GM19467 (cell line): Measurements from ENCODE around the gene CD300C.
"Not testable (repeated sequence)": the region's sequence is repeated elsewhere in the genome, so short reads cannot be mapped to it uniquely, and the experiment has no call there.

ENCODE experiments used
- ATAC-seq: cut with Tn5 transposase; IDR thresholded peaks from one replicate; pipeline ENCODE4 v1.9.1; 2021; ENCODE audit warnings: mild to moderate bottlenecking, moderate library complexity; ENCODE audit not compliant: unreplicated experiment

Gene CD300C

GRCh38 chr17:74545843-74546230 is at the start of gene CD300C:
CD300C (minus strand) TSS chr17:74546115; CDS start chr17:74545782, 333 bp downstream.
- no peak for ATAC-seq

DNA sequence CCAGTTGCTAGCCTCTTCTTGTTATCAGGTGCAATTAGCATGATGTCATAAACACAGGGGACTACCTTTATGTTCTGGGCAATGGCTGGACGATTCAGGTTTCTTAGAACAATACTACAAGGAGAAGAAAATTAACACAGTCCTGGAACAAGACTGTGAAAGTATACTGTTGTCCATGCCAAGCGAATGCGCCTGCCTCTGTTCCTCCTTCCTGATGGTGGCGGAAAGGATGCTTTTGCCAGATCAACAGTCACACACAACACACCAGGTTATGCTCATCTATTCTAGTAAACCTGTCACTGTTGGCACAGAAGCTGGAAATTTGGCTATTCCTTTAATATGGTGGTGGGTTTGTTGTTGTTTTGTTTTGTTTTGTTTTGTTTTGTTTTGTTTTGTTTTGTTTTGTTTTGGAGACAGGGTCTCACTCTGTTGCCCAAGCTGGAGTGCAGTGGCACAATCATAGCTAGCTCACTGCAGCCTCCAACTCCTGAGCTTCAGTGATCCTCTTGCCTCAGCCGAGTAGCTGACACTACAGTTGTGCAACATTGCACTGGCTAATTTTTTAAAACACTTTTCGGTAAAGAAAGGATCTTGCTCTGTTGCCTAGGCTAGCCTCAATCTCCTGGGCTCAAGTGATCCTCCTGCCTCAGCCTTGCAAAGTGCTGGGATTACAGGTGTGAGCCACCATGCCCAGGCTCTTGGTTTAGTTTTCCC is 49.3 kb upstream of the CD300C start:
- no peak for ATAC-seq

DNA sequence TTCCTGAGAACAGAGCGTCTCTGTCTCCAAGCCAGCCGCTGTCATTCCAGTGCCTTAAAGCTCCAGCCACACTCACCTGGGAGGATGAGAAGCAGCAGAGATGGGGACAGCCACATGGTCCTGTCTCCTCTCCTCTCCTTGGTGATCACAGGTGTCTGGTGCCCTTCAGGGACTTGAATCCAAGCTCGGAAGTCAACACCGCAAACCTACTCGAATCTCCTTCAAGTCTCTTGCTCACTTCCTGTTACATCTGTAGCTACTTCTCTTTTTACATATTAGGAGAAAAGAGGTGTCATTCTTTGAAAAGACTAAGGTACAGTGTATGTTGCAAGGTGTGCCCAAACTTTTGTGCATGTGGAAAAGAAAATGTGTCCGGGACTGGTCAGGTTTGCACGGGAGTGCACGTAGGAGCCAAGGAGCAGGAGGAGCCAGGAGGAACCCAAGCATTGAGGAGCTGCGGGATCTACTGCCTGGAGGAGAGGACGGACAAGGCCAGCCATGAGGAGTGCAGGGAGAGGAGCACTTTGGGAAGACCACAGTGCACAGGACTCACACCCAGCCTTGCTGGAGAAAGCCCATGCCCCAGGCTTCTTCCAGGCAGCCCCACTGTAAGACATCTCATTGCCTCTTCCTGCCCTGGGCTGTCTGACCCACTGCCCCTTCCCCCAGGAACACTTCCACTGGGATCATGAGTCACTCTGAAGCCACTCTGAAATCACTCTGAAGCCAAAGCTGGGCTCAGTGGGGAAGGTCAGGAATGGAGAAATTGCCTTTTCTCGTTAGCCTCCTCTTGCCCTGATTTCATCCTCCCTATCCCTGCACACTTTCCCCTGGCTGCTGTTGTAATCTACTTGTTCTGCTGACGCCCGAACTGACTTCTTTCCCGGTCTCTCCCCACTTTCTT is 46.4 kb upstream of the CD300C start, which contains the start of gene CD300LD:
TSS of gene CD300LD (minus strand) at position 197 of the 904 bp plus-strand sequence. CDS start at position 116, 81 bp downstream.
- ATAC-seq, result no peak

- no peak for ATAC-seq
These were observed 45.6 kb upstream of the CD300C start for GRCh38 chr17:74591503-74591902.

GRCh38 chr17:74585711-74586110 is 39.8 kb upstream of the CD300C start:
- no peak for ATAC-seq

GRCh38 chr17:74584292-74585060 is 38.6 kb upstream of the CD300C start:
- ATAC-seq, result no peak

GRCh38 chr17:74582633-74583032 is 36.7 kb upstream of the CD300C start:
- ATAC-seq, result no peak

DNA sequence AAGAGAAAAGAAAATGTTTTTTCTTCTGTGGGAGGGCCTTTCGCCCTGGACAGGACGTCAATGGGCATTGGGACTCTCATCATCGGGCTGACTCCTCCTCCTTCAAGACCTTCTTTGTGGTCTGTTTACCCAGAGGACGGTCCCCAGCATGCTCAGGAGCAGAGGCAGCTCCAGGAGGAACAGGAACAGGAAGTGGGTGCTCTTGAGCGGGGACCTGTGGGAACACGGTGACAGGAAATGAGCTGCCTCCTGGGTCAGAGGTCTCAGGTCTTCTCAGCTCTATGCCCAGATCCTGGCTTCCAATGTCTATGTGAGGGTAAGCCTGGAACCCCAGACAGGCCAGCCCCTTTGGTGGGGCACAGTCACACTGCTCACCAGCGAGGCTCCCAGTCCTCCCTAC is 34.0 kb upstream of the CD300C start:
- ATAC-seq, result no peak

GRCh38 chr17:74578979-74579378 is 33.1 kb upstream of the CD300C start:
- ATAC-seq, result no peak

DNA sequence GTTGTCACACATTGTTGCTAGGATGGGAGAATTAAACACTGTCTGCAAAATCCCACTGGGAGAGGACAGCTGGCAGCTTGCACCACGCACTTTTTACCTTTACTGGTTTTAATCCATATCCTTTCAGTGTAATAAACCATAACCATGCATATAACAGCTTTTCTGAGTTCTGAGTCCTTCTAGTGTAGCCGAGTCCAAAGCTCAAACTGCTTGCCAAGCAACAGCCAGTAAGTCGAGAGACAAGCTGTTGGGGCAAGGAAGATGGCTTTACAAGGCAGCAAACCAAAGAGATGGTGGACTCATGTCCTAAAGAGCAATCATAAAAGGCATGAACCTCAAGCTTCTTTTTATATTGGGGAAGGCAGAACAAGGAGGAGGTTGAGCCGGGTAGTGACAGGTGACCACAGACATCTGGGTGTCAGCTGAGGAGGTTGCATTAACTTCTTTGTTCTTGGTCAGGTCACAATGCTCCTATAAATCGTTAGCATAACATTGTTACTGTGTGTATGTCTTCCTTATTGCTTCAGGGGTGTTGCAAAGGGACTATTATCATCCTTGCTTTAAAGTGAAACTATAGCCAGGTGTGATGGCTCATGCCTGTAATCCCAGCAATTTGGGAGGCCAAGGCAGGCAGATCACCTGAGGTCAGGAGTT is 28.7 kb upstream of the CD300C start:
- ATAC-seq, result no peak

DNA sequence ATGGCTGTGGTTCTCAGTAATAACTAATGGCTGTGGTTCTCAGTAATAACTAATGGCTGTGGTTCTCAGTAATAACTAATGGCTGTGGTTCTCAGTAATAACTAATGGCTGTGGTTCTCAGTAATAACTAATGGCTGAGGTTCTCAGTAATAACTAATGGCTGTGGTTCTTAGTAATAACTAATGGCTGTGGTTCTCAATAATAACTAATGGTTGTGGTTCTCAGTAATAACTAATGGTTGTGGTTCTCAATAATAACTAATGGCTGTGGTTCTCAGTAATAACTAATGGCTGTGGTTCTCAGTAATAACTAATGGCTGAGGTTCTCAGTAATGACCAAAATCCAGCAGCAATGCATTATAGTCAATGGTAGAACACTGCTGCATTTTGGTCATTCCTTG is 27.7 kb upstream of the CD300C start:
- not testable (repeated sequence) for ATAC-seq

DNA sequence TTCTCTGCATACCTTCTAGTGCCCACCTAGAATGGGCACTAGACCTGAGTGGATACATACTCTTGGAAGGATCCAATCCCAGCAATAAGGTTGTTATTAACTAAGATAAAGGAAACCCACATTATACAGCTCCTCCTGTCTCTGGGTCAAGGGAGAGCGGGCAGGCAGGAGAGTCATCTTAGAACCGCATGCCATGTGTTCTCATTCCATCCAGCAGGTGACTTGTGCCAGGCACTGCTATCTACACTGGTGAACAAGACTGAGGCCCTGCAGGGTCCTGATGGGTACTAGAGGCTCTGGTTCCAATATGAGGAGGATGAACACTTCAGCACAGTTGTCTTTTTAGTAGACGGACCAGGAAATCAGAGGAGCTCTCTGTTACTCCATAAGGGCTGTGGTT is 27.3 kb upstream of the CD300C start:
- no peak for ATAC-seq

- ATAC-seq, result no peak
These were observed 25.8 kb upstream of the CD300C start for GRCh38 chr17:74571621-74572270.

GRCh38 chr17:74569020-74570003 is 23.4 kb upstream of the CD300C start:
- ATAC-seq, result no peak

GRCh38 chr17:74568106-74568873 is 22.4 kb upstream of the CD300C start:
- ATAC-seq, result no peak

DNA sequence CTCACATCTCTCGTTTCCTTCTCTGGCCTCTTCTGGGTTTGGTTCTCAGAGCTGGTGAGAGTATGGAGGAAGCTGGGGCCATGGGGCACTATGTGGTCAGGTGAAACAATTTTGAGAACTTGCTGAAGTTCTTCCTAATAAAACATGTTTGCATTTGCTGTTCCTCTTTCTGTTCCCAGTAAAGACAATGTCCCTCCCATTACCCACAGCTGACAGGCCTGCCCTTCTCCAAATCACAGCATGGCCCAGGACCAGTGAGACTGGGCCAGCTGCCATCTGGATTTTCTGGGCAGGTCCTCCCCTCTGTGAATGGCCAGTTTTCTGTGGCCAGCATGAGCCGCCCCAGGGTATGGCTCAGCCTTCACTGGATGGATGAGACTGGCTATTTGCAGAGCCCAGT is 21.5 kb upstream of the CD300C start, which contains the start of gene CD300H:
TSS of gene CD300H (minus strand) at position 113 of the 400 bp plus-strand sequence.
- ATAC-seq, result no peak

DNA sequence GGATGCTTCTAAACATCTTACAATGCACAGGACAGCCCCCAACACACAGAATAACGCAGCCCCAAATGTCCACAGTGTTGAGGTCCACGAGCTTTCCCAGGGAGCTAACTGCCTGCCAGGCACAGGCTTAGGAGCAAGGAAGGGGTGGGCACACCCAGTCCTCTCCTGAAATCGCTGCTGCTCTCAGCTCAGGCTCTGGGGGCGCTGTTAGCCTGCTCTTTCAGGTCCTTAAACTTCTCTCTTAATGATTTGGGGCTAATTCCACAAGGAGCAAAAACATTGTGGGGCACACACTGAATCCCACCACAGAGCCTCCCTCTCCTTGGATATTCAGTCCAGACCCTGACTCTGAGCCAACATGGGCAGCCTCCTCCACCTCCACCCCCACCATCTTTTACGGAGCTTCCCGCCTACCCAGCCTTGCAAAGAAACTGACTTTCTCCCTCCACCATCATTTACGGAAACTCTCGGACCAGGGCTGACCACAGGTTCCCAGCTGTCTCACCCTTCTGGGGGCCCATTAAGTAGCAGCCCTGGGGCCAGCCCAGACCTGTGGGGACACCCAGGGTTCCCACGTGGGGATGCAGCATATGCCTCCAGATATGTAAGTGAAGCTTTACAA is 20.3 kb upstream of the CD300C start:
- ATAC-seq, result no peak

GRCh38 chr17:74565126-74565525 is 19.2 kb upstream of the CD300C start:
- no peak for ATAC-seq
